Ishikawa (cell line): ENCODE data around the gene SLC35D2.

Experiments used
- CEBPB ChIP-seq: IDR thresholded peaks from 2 replicates; pipeline ENCODE4 v1.6.1; 2012
- CREB1 ChIP-seq: IDR thresholded peaks from 2 replicates; pipeline ENCODE4 v1.6.1; 2012; ENCODE audit warnings: low read depth
- EGR1 ChIP-seq: IDR thresholded peaks from 2 replicates; pipeline ENCODE4 v1.6.1; 2012
- EP300 ChIP-seq: IDR thresholded peaks from 2 replicates; pipeline ENCODE4 v1.6.1; 2012; ENCODE audit warnings: borderline replicate concordance
- FOXM1 ChIP-seq: IDR thresholded peaks from 2 replicates; pipeline ENCODE4 v1.6.1; 2012; ENCODE audit warnings: low read depth, borderline replicate concordance
- NFIC ChIP-seq: IDR thresholded peaks from 2 replicates; pipeline ENCODE4 v1.6.1; 2012
- RAD21 ChIP-seq: IDR thresholded peaks from 2 replicates; pipeline ENCODE4 v1.6.1; 2012; ENCODE audit warnings: low read depth
- REST ChIP-seq: IDR thresholded peaks from 2 replicates; pipeline ENCODE4 v1.6.1; 2012; ENCODE audit warnings: low read depth, mild to moderate bottlenecking
- TAF1 ChIP-seq: IDR thresholded peaks from 2 replicates; pipeline ENCODE4 v1.6.1; 2012; ENCODE audit warnings: low read depth, mild to moderate bottlenecking
- TCF12 ChIP-seq: IDR thresholded peaks from 2 replicates; pipeline ENCODE4 v1.6.1; 2012; ENCODE audit warnings: low read depth
- TEAD4 ChIP-seq: IDR thresholded peaks from 2 replicates; pipeline ENCODE4 v1.6.1; 2012
- USF1 ChIP-seq: IDR thresholded peaks from 2 replicates; pipeline ENCODE4 v1.6.1; 2012
- YY1 ChIP-seq: IDR thresholded peaks from 2 replicates; pipeline ENCODE4 v1.6.1; 2012; ENCODE audit warnings: low read depth
- ZBTB7A ChIP-seq: IDR thresholded peaks from 2 replicates; pipeline ENCODE4 v1.6.1; 2012; ENCODE audit warnings: low read depth
- TF ChIP-seq, protein P1 (sequence below): IDR thresholded peaks from 2 replicates; pipeline ENCODE4 v1.6.1; 2012

SLC35D2 gene

DNA sequence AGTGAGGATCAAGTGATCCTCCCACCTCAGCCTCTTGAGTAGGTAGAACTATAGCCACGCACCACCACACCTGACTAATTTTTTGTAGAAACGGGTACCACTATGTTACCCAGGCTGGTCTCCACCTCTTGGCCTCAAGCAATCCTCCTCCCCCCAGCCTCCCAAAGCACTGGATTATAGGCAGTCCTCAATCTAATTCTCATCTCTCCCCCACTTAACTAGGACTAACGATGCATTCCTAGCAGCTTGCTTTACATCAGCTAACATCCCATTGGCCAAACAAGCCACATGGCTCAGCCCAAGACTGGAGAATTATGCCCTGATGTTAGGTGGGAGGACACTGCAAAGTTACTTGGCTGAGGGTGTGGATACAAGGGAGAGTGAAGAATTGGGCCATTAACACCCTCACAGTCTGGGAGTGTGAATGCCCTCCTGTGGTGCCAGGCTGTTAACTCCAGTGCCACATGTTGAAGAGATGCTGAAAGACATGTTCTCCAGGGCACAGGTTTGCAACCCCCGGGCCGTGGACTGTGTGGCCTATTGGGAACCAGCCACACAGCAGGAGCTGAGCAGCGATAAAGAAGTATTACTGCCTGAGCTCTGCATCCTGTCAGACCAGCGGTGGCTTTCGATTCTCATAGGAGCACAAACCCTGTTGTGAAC is 39.9 kb upstream of the SLC35D2 start:
- TF ChIP-seq, protein P1, sequence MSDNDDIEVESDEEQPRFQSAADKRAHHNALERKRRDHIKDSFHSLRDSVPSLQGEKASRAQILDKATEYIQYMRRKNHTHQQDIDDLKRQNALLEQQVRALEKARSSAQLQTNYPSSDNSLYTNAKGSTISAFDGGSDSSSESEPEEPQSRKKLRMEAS = no peak
- TF ChIP-seq TCF12 = no peak
- no peak for TF ChIP-seq USF1
- no peak for TF ChIP-seq EP300
- TF ChIP-seq TEAD4 = no peak
- TF ChIP-seq REST = no peak
- no peak for TF ChIP-seq CEBPB
- no peak for TF ChIP-seq FOXM1
- no peak for TF ChIP-seq RAD21
- no peak for TF ChIP-seq ZBTB7A
- no peak for TF ChIP-seq TAF1
- TF ChIP-seq YY1 = no peak

GRCh38 chr9:96420468-96421219 is 37.1 kb upstream of the SLC35D2 start:
- no peak for TF ChIP-seq FOXM1
- 0 out of 2 replicates have a peak, but pooled peaks have one; percentile 24 for TF ChIP-seq TCF12
- TF ChIP-seq NFIC = peak; percentile 42; the same call in 1 of the 2 replicates
- no peak for TF ChIP-seq CEBPB
- TF ChIP-seq CREB1 = no peak
- TF ChIP-seq EGR1 = no peak
- TF ChIP-seq, protein P1 = peak; percentile 29; the same call in 1 of the 2 replicates
- TF ChIP-seq TEAD4 = peak; percentile 98
- 0 out of 2 replicates have a peak, but pooled peaks have one; percentile 13 for TF ChIP-seq YY1
- TF ChIP-seq TAF1 = no peak
- TF ChIP-seq REST = no peak
- no peak for TF ChIP-seq USF1
- no peak for TF ChIP-seq RAD21
- TF ChIP-seq ZBTB7A = no peak
- TF ChIP-seq EP300 = peak; percentile 48; the same call in 1 of the 2 replicates

DNA sequence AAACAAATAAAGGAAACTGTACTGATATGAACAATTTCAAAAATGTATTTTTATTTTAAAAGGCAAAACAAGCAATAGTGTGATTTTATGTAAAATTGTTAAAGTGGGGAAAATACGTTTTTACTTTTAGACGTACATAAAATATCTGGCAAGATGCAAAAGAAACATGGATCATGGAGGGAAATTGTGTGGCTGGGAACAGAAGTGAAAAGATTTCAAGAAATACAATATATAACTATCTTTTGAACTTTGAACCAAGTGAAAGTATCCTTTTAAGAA is 36.1 kb upstream of the SLC35D2 start:
- TF ChIP-seq TCF12 (no peak), NFIC (no peak), RAD21 (no peak), TAF1 (no peak)

DNA sequence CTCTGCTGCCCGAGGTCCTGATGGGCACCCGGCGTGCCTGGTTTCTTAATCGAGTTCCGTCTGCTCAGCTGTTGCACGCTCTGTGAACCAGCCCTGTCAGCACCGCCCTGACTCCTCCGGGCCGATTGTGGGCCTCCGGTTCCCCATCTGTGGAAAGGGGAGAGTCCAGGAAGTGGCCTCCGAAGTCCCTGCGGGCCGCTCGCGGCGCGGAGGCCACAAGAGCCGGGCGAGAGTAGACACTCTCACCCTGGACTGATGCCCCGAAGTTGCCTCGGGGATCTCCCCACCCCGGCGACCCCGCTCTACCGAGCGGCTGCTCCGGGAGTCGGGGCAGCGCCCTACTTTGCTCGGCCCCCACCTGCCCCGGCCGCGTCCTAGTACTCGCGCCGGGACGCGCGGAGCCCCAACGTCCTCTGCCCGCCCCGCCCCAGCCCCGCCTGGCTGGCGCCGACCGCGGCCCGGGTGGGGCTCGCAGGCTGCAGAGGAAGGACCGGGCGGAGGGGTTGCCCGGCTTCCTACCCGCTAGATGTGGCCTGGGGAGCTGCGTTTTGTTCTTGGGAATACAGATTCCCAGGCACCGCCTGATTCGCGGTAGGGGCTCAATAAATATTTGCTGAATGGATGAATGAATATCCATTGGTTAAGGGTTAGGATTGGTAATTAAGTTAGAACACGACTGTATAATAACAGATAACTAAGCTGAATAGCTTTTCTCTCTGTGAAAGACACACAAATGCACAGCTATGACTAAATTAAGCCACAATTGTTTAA is 35.6 kb upstream of the SLC35D2 start:
- no peak for TF ChIP-seq EGR1
- TF ChIP-seq NFIC = 0 out of 2 replicates have a peak, but pooled peaks have one; percentile 4
- TF ChIP-seq EP300 = no peak
- peak; percentile 24; the same call in 1 of the 2 replicates for TF ChIP-seq TCF12
- TF ChIP-seq YY1 = no peak
- peak; percentile 49; the same call in 1 of the 2 replicates for TF ChIP-seq ZBTB7A
- no peak for TF ChIP-seq FOXM1
- TF ChIP-seq CREB1 = peak; percentile 1; the same call in 1 of the 2 replicates
- peak; percentile 45 for TF ChIP-seq REST
- TF ChIP-seq, protein P1 = peak; percentile 0; the same call in 1 of the 2 replicates
